ENCODE data around the gene UNCX.

UNCX gene

GRCh38 chr7:1233333-1234048 is 819 bp downstream of the UNCX start:
- no peak for DNase-seq

GRCh38 chr7:1234049-1234880 is 1.6 kb downstream of the UNCX start:
- no peak for DNase-seq

GRCh38 chr7:1234881-1235500 is 2.3 kb downstream of the UNCX start:
- DNase-seq = no peak

- no peak for DNase-seq
Observed at GRCh38 chr7:1235501-1236131, 2.9 kb downstream of the UNCX start.

GRCh38 chr7:1236132-1236661 is 3.5 kb downstream of the UNCX start:
- no peak for DNase-seq

- DNase-seq = no peak
Observed at GRCh38 chr7:1236831-1237701, 4.4 kb downstream of the UNCX start.

GRCh38 chr7:1237704-1238255 is 5.1 kb downstream of the UNCX start:
- DNase-seq = no peak

- no peak for DNase-seq
Observed at GRCh38 chr7:1238450-1238882, 5.8 kb downstream of the UNCX start.

- DNase-seq = no peak
Observed at GRCh38 chr7:1238931-1239802, 6.5 kb downstream of the UNCX start.

GRCh38 chr7:1239803-1240516 is 7.3 kb downstream of the UNCX start:
- no peak for DNase-seq

- DNase-seq = no peak
Observed at GRCh38 chr7:1240517-1241257, 8.0 kb downstream of the UNCX start.

- DNase-seq = no peak
Observed at GRCh38 chr7:1241258-1241602, 8.6 kb downstream of the UNCX start.

- no peak for DNase-seq
Observed at GRCh38 chr7:1241603-1242255, 9.1 kb downstream of the UNCX start.

- no peak for DNase-seq
Observed at GRCh38 chr7:1242256-1242605, 9.6 kb downstream of the UNCX start.

- DNase-seq = no peak
Observed at GRCh38 chr7:1242606-1243289, 10.1 kb downstream of the UNCX start.

GRCh38 chr7:1243290-1243963 is 10.8 kb downstream of the UNCX start:
- DNase-seq = no peak

- DNase-seq = no peak
Observed at GRCh38 chr7:1243964-1244416, 11.3 kb downstream of the UNCX start.
